Panc1 (cell line): ENCODE results near the gene SEMA7A.

Source experiments
- CTCF ChIP-seq: fragments of 450-650 bp; IDR thresholded peaks from 2 replicates; pipeline ENCODE4 v1.5.1; 2017; ENCODE audit warnings: mild to moderate bottlenecking
- POLR2AphosphoS5 ChIP-seq: IDR thresholded peaks from 2 replicates; pipeline ENCODE4 v1.6.1; 2012; ENCODE audit warnings: mild to moderate bottlenecking, low read depth, low read length, moderate library complexity
- REST ChIP-seq, 2 experiments: IDR thresholded peaks; 2 replicates each; pipeline ENCODE4 v1.6.1; 2011 to 2012; ENCODE audit warnings: low read depth in 2 of 2, control low read depth in 1 of 2, low read length in 1 of 2, mild to moderate bottlenecking in 1 of 2, moderate library complexity in 1 of 2; ENCODE audit not compliant: insufficient read depth in 1 of 2
- TCF7L2 ChIP-seq: IDR thresholded peaks from 2 replicates; pipeline ENCODE4 v1.6.1; 2011; ENCODE audit warnings: mild to moderate bottlenecking, low read depth, low read length, inconsistent platforms

- no peak for TF ChIP-seq CTCF
- no peak for TF ChIP-seq POLR2AphosphoS5
- TF ChIP-seq TCF7L2 = no peak
- TF ChIP-seq REST (IDR thresholded peaks at IDR 0.05; ENCODE audit: insufficient read depth in 1 of 2, low read depth in 2 of 2, low read length in 1 of 2) = no peak
Measured at GRCh38 chr15:74417225-74417624, 16.5 kb downstream of the SEMA7A start.
